Muscle of back (tissue), 11 donors: ENCODE measurements around the gene ABHD11. TPM values are rescaled to one million over a fixed set of nuclear protein-coding genes. Genes with fewer than 3 reads are reported as not detected.
"Not testable (repeated sequence)": the region's sequence is repeated elsewhere in the genome, so short reads cannot be mapped to it uniquely, and the experiment has no call there.

ENCODE experiments used
- DNase-seq, 3 donors: peaks; one replicate each; pipeline versions ENCODE4 v3.0.0 to v3.0.0-alpha.2; 2013
- polyA plus RNA-seq, 10 donors: library from polyadenylated mRNA; unstranded; fragments of 120-200 nt; gene quantifications; one replicate each; pipeline ENCODE4 v1.2.1, GENCODE V29; 2013; ENCODE audit not compliant: insufficient read length in 10 of 10

Gene ABHD11
- polyA plus RNA-seq, 10 donors: 8.6 to 14.4 (median 10.9) TPM

GRCh38 chr7:73721377-73721817 is 17.2 kb downstream of the ABHD11 start:
- DNase-seq: peak; percentile 78 to 83 (median 78)

- not testable (repeated sequence) for DNase-seq
Observed at GRCh38 chr7:73720443-73720842, 18.2 kb downstream of the ABHD11 start.

- no peak for DNase-seq
Observed at GRCh38 chr7:73719806-73720169, 18.8 kb downstream of the ABHD11 start.

GRCh38 chr7:73718905-73719805 is 19.4 kb downstream of the ABHD11 start, which contains the start of gene STX1A:
Gene STX1A, minus strand, starts transcription at chr7:73719669. Its CDS starts 38 bp downstream, at chr7:73719631.
- peak in 2 of 3 donors; percentile 58 to 66 for DNase-seq

GRCh38 chr7:73718438-73718881 is 20.1 kb downstream of the ABHD11 start:
- no peak for DNase-seq

- DNase-seq: peak in 2 of 3 donors; percentile 25 to 75
Observed at GRCh38 chr7:73717991-73718405, 20.6 kb downstream of the ABHD11 start.

- DNase-seq: peak in 2 of 3 donors; percentile 65 to 84
Observed at GRCh38 chr7:73717025-73717807, 21.4 kb downstream of the ABHD11 start.

- no peak for DNase-seq
Observed at GRCh38 chr7:73716318-73716890, 22.2 kb downstream of the ABHD11 start.

- DNase-seq: peak; percentile 51 to 89 (median 87)
Observed at GRCh38 chr7:73715648-73716317, 22.8 kb downstream of the ABHD11 start.

- DNase-seq: not testable (repeated sequence)
Observed at GRCh38 chr7:73713319-73713718, 25.3 kb downstream of the ABHD11 start.

- no peak for DNase-seq
Observed at GRCh38 chr7:73712773-73713172, 25.8 kb downstream of the ABHD11 start.

GRCh38 chr7:73708961-73709549 is 29.5 kb downstream of the ABHD11 start:
- no peak for DNase-seq

- DNase-seq: no peak
Observed at GRCh38 chr7:73707045-73707631, 31.5 kb downstream of the ABHD11 start.

GRCh38 chr7:73706126-73707044 is 32.2 kb downstream of the ABHD11 start:
- no peak for DNase-seq

GRCh38 chr7:73705551-73705920 is 33.1 kb downstream of the ABHD11 start:
- DNase-seq: no peak

- peak in 2 of 3 donors; percentile 43 to 75 for DNase-seq
Observed at GRCh38 chr7:73704640-73705550, 33.7 kb downstream of the ABHD11 start.

- DNase-seq: peak; percentile 71 to 88 (median 72)
Observed at GRCh38 chr7:73703757-73704639, 34.6 kb downstream of the ABHD11 start.
